Activated CD4-positive, alpha-beta T cell treated with anti-CD3 and anti-CD28 coated beads, Interleukin-2, amount 50 U/mL, for 24 hours (primary cell): ENCODE data around the gene RCHY1.
"Not testable (repeated sequence)": the region's sequence is repeated elsewhere in the genome, so short reads cannot be mapped to it uniquely, and the experiment has no call there.

Experiments used
- DNase-seq, 2 donors: peaks; one replicate each; pipeline ENCODE4 v3.0.0-alpha.2; 2020; ENCODE audit warnings: low read depth in 1 of 2, low spot score in 1 of 2

The RCHY1 gene

DNA sequence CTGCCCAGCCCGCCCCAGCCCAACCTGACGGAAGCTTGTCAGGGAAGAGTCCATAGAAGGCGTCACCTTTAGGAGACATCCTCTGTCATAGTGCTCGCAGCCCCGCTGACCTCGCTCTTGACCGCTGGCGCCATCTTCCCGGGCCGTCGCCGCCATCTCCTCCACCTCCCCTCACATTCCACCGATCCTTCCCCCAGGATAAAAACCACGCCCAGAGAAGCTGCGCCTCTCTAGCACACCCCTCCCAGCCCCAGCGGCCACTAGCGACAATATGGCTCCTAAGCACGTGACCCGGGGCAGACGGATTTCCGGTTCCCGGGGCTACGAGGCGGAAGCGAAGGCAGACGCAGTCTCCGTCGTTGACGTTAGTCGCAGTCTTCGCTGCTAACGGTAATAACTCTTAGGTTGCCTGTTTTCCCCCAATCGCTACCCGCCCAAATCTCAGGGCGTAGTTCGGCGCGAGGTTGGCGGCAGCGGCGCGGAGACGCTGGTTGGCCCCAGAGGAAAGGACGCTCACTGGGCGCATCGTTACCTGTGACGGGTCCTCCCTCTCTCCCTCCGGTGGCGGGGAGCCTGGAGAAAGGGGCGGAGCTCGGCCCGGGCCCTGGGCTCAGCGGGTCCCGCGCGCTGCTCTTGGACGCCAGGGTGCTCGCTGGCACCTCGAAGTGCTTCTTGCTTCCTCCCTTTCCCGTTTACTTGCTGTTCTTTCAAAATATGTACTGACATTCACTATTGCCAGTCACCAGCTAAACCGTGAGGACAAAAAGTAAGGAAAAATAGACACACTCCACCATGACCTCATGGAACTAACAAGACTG lies at the start of gene RCHY1, which contains the start of gene THAP6:
Gene RCHY1 (minus strand): TSS at position 273 of the 818 bp plus-strand sequence. CDS start 117 bp downstream, at position 156.
Gene THAP6 (plus strand): TSS at position 343 of the 818 bp plus-strand sequence. CDS start 980 bp downstream, outside the sequence.
- DNase-seq = peak; percentile 81 to 91

DNA sequence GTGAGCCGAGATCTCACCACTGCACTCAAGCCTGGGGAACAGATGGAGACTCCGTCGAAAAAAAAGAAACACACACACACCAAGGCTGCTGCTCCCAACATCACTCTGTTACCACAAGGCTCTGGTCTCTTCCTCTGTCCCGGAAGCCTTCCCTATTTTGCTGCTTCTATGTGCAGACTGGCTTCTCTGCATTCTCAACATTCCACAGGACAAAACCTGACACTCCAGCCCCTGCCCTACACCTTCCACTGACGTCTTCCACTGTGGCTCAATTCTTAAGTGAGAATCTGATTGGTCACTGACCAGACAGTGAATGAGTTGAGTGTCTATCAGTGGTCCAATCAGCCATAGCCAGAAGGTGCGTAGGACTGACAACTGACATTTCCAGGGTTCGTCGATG lies 47.6 kb upstream of the RCHY1 start:
- no peak for DNase-seq

DNA sequence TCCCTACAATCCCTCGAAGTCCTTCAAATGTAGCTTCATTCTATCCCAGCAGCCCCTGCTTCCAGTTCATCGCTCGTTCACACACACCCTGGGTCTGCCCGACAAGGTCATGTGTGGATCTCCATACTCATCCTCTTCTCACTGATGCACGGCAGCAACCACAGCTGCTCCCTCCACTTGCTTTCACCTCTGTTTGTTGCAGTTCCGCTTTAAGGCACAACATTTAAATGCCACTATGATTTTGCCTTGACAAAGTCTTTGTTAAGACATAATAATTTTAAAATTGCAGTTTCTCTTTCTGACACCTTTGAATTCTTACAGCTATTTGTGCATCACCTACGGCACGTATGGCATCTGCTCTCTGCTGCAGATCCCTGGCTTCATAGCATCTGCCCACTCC lies 43.5 kb upstream of the RCHY1 start:
- DNase-seq = no peak

DNA sequence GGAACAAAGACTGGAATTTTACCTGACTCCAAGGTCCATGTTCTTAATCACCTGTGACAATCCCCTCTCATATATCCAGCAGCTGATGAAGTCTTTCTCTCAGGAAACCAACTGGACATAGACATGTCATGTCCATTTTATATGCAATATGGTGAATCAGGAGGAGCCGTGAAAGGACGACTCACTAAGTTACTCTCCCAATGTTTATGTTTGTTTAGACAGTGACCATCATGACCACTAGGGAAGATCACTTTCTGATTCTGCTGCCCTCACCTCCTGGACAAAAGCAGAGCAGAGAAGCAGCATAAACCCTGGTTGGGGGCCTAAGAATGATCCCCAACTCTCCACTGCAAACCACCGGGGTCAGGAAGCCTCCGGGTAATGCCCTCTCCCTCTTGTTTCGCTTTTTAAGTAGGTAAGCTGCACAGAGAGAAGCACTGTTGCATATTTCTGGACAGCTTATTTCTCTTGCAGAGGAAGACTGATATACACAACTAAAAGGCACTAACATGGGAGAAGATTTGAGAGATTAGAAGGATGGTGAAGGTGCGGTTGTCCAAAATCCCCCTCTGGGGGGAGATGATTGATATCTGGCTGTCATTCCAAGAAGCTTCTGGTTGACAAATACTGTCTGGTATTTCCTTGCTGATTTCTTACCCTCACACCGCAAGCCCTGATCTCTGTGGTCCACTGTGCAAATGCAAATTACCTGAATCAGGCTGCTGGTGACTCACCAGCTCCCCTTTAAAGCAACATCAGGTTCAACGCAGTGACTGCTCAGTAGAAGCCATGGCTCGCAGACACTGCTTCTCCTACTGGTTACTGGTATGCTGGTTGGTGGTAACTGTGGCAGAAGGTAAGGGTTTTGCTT lies 41.3 kb upstream of the RCHY1 start, which contains the start of gene ODAPH:
Gene ODAPH (plus strand): TSS at position 773 of the 871 bp plus-strand sequence. CDS start 17 bp downstream, at position 790.
- DNase-seq = no peak

DNA sequence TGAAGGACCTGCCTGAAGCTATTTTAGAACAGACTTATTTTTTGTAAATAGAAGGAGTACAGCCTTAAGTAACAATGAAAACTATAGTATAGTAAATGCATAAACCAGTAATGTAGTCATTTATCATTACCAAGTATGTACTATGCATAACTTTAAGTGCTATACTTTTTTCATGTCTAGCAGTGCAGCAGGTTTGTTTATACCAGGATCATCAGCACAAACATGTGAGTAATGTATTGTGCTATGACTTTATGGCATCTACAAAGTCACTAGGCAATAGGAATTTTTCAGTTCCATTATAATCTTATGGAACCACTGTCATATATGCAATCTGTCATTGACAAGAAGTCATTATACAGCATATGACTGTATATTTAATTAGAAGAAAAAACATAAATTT lies 38.2 kb upstream of the RCHY1 start:
- DNase-seq = no peak

DNA sequence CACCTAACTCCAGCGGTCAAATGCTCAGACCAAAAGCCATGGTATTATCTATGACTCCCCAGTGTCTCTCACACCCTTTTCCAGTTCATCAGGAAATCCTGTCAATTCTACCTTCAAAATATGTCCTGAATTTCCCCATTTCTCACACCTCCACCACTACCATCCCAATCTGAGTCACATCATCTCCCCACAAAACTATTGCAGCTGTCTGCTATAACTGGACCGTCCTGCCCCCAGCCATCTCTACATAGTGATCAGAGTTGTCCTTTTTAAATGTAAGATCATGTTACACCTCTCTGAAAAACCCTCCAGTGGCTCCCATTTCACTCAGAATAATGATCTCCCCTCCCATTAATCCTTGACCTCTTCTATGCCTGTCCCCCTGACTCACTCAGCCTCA lies 34.8 kb upstream of the RCHY1 start:
- no peak for DNase-seq

DNA sequence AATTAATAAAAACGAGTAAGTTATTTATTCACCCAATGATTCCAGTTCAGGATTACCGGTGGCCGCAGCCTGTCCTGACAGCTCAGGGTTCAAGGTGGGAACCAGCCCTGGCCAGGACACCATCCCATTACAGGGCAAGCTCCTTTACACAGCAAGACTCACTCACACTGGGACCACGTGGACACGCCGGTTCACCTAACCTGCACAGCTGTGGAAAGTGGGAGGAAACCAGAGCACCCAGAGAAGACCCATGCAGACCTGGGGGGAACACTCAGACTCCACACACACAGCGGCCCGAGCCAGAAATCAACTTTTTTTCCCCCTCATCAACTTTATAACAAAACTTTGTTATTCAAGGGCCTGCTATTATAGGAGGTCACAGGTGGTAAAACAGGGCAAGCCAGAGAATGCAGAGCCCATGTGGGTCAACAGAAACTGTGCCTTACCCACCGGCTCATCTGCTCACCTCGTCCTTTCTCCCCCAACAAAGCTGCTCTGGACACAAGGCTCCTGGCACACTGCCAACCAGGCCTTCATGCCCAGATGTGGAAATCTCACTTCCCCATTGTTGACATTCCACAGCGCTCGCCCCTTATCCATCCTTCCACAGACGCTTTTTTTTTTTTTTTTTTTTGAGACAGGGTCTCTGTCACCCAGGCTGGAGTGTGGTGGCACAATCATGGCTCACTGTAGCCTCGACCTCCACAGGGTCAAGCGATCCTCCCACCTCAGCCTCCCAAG lies 33.6 kb upstream of the RCHY1 start:
- no peak for DNase-seq

DNA sequence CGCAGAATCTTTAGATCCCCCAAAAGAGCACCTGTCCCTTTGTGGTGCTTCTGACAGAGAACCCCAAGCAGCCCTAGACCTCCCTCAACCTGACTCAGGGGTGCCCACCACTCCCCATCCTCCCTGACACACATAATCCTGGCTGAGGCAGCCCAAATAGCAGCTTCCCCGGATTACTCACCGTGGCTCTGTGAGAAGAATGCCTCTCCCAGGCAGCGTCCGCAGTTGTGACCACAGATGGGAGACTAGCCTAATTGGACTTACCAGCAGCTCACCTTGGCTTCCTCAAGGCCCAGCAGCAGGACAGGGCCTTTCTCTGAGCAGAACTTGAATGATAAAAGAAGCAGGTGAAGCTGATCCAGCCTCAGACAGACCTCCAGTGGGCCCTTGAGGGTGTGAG lies 31.3 kb upstream of the RCHY1 start:
- DNase-seq = no peak

DNA sequence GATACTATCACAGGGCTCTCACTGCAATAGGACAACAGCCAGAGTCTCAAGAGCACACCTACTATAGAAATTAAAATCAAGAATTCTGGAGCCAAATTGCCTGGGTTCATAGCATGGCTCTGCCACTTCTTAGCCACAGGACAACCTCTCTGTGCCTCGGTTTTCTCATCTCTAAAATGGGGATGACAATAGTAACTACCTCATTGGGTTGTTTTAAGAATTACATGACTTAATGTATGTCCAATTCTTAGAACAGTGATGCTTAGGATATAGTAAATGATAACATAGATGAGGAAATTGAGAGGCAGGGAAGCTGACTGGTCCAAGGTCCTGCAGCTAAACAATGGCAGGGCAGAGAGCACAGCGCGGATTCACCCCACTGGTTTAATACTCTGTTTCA lies 30.7 kb upstream of the RCHY1 start:
- DNase-seq = no peak

DNA sequence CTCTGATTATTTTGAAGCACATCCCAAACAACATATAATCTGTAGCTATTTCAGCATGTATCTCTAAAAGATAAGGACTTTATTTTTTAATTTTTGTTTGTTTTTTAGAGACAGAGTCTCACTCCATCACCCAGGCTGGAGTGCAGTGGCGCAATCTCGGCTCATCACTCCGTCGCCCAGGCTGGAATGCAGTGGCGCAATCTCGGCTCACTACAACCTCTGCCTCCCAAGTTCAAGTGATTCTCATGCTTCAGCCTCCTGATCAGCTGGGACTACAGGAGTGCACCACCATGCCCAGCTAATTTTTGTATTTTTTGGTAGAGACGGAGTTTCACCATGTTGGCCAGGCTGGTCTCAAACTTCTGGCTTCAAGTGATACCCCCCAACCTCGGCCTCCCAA lies 30.0 kb upstream of the RCHY1 start:
- DNase-seq = not testable (repeated sequence)

DNA sequence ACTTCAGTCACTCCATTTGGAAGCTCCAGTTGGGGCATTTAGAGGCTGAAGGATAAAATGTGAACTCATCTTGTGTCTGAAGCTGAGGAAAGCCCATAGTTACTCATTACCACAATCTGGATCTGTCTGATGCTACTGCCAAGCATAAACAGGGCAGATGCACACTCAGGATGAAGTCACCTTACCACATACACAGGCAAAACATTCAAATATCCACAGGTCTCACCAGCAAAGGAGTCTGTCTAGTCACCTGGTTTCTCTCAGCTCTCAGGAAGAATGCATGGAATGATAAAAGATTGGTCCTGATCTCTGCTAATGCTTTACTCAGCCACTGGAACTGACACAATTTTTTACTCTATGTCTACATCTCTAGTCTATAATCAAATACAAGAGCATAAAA lies 28.6 kb upstream of the RCHY1 start:
- no peak for DNase-seq

DNA sequence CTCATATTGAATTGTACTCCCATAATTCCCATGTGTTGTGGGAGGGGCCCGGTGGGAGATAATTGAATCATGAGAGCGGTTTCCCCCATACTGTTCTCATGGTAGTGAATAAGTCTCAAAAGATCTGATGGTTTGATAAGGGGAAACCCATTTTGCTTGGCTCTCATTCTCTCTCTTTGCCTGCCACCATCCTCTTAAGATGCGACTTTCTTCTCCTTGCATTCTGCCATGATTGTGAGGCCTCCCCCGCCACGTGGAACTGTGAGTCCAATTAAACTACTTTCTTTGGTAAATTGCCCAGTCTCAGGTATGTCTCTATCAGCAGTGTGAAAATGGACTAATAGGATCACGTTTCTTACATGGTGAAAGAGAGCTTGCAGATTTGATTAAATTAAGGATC lies 23.1 kb upstream of the RCHY1 start:
- DNase-seq = not testable (repeated sequence)

DNA sequence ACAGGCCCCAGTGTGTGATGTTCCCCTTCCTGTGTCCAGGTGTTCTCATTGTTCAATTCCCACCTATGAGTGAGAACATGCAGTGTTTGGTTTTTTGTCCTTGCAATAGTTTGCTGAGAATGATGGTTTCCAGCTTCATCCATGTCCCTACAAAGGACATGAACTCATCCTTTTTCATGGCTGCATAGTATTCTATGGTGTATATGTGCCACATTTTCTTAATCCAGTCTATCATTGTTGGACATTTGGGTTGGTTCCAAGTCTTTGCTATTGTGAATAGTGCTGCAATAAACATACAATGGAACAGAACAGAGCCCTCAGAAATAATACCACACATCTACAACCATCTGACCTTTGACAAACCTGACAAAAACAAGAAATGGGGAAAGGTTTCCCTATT lies 19.7 kb upstream of the RCHY1 start:
- not testable (repeated sequence) for DNase-seq

DNA sequence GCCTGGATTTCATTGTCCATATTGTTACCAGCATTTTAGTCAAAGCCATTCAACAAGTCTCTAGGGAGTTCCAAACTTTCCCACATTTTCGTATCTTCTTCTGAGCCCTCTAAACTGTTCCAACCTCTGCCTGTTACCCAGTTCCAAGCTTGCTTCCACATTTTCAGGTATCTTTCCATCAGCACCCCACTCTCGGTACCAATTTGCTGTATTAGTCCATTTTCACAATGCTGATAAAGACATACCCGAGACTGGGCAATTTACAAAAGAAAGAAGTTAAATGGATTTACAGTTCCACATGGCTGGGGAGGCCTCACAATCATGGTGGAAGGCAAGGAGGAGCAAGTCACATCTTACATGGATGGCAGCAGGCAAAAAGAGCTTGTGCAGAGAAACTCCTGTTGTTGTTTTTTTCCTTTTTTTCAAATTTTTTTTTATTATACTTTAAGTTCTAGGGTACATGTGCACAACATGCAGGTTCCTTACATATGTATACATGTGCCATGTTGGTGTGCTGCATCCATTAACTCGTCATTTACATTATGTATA lies 19.2 kb upstream of the RCHY1 start:
- not testable (repeated sequence) for DNase-seq

DNA sequence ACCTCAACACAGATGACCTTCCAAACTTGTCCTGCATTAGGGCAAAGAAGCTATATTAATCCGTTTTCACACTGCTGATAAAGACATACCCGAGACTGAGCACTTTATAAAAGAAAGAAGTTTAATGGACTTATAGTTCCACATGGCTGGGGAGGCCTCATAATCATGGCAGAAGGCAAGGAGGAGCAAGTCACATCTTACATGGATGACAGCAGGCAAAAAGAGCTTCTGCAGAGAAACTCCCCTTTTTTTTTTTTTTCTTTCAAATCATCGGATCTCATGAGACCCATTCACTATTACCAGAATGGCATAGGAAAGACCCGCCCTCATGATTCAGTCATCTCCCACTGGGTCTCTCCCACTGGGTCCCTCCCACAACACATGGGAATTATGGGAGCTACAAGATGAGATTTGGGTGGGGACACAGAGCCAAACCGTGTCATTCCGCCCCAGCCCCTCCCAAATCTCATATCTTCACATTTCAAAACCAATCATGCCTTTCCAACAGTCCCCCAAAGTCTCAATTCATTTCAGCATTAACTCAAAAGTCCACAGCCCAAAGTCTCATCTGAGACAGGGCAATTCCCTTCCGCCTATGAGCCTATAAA lies 17.4 kb upstream of the RCHY1 start:
- not testable (repeated sequence) for DNase-seq

DNA sequence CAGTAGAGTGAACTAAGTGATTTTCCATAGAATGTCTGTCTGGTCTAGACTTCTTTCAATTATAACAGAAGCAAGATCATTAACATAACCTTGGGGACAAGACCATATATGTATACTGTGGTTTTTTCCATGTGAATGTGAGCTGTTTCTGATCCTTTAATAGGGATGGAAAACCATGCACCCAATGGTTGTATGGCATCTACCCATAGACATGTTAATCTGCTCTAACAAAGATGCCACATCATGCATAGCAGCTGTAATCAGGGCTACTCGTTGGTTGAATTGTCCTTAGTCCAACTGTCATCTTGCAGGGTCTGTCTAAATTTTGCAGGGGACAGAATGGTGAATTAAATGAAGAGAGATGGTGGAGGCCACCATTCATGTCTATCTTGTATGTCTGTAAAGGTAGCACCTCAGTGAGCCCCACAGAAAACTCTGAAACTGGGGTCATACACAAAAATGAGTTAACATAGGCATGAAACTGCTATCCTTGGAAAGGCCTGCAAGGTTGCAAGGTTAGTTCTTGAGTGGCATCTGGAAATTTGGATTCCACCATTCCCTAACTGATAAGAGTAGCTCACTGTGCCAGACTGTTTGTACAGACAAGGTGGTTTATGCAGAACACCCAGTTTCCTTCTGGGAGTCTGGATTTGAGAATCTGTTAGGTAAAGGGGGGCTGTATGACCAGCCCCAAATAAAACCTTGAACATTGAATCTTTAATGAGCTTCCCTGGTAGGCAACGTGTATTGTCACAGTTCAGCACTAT lies 16.5 kb upstream of the RCHY1 start:
- DNase-seq = no peak

DNA sequence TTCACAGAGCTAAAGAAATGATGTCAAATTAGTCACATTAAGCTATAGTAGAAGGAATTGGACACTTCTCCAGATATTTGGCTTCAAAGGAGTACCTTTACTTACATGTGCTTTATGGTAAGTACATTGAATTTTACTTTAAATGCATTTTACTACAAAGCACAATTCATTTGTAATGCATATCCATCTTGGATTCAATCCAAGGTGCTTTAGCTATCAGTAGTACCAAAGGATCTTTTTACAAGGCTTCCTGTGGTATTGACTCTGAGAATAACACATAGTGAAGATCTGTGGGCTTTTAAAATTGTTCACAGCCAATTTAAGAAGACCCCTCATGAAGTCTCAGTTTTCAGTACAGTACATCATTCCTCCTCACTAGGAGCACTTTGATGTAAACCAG lies 13.3 kb upstream of the RCHY1 start:
- no peak for DNase-seq

DNA sequence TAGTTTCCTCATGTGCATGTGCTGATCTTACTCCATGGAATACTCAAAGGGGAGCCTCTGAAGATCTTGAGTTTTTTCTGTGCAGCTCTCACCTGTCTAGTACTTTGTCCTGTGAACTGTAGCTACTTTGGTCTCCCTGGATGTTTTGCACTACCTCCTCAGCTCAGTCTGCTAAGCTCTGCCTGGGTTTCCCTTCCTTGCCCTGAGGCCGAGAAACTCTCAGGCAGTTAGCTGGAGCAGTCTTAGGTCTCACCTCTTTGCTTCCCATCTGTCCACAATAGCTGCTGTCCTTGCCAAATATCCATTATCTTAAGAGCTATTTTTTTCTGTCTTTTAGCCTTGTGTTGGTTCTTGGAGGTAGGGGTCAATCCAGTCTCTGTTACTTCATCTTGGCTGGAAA lies 11.7 kb upstream of the RCHY1 start:
- DNase-seq = no peak

DNA sequence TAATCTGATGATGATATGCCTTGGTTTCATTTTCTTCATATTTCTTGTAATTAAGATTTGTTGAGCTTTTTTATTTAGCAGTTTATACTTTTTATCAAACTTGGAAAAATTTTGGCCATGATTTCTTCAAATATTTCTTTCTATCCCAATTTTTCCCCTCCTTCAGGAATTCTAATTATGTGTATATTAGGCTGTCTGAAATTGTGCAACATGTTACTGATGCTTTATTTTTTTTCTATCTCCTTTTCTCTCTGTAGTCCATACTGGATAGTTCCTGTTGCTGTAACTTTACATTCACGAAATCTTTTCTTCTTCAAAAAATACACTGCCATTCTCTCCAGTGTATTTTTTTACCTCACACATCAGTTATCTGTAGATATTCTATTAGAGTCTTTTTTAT lies 10.9 kb upstream of the RCHY1 start:
- no peak for DNase-seq

DNA sequence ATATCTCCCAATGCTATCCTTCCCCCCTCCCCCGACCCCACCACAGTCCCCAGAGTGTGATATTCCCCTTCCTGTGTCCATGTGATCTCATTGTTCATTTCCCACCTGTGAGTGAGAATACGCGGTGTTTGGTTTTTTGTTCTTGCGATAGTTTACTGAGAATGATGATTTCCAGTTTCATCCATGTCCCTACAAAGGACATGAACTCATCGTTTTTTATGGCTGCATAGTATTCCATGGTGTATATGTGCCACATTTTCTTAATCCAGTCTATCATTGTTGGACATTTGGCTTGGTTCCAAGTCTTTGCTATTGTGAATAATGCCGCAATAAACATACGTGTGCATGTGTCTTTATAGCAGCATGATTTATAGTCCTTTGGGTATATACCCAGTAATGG lies 5.2 kb upstream of the RCHY1 start:
- not testable (repeated sequence) for DNase-seq
